Left ventricle myocardium inferior (tissue), 1 donor: ENCODE data around the gene AGAP1. TPM values are rescaled to one million over a fixed set of nuclear protein-coding genes. Genes with fewer than 3 reads are reported as not detected.
A peak's percentile ranks its signal among the peaks of the same experiment; 100 is the strongest.

Source experiments
- DNase-seq: peaks from one replicate; pipeline ENCODE4 v3.0.0-alpha.2; 2020
- H3K27ac ChIP-seq: fragments of 200-600 bp; replicated peaks from 2 replicates; pipeline ENCODE4 v1.8.0; 2021
- H3K27me3 ChIP-seq: fragments of 200-600 bp; 2 replicates; pipeline ENCODE4 v1.8.0; 2021; ENCODE audit warnings: low read depth
- H3K36me3 ChIP-seq: fragments of 200-600 bp; 2 replicates; pipeline ENCODE4 v1.8.0; 2021
- H3K4me1 ChIP-seq: fragments of 200-600 bp; 2 replicates; pipeline ENCODE4 v1.8.0; 2021
- H3K4me3 ChIP-seq: fragments of 200-600 bp; 2 replicates; pipeline ENCODE4 v1.8.0; 2021; ENCODE audit warnings: mild to moderate bottlenecking, moderate library complexity
- H3K9me3 ChIP-seq: fragments of 200-600 bp; replicated peaks from 2 replicates; pipeline ENCODE4 v1.8.0; 2021
- CTCF ChIP-seq: fragments of 200-600 bp; IDR thresholded peaks from 2 replicates; pipeline ENCODE4 v1.8.0; 2021; ENCODE audit warnings: antibody characterized with exemption, mild to moderate bottlenecking, borderline replicate concordance
- intact Hi-C: fragments of 100-400 bp; cut with micrococcal nuclease; formaldehyde crosslinking; loops from one replicate; pipeline ENCODE4 v1.11.0; 2022
- total RNA-seq: library from RNA; stranded (reverse); fragmentation: NEBNext Ultra II Directional; extraction: Animal tissue kit (Norgen Biotek cat#: 25700); gene quantifications from one replicate; pipeline ENCODE4 v1.2.1, GENCODE V29; 2021
- donor health status: DM: no; HTN: yes; CAD: no; lungs with severe emphysema.

The AGAP1 gene
- total RNA-seq, 1 donor from 2014 or later = 18.1 TPM

- H3K27ac ChIP-seq = no peak overlapping the region
- intact Hi-C loops = no loop called here
- no peaks in the 10 kb centered on the region for H3K9me3 ChIP-seq
- no peak for DNase-seq
- peaks cover 7% of the 10 kb centered on the region for H3K36me3 ChIP-seq
- H3K4me1 ChIP-seq = peaks cover 5% of the 10 kb centered on the region
- no peaks in the 10 kb centered on the region for H3K27me3 ChIP-seq
- H3K4me3 ChIP-seq = no peak overlapping the region
- TF ChIP-seq CTCF = no peak
These were observed 277.3 kb downstream of the AGAP1 start for GRCh38 chr2:235770909-235771820.

- Histone ChIP-seq H3K4me3 (no peak overlapping the region), H3K27ac (no peak overlapping the region), H3K36me3 (peaks cover 7% of the 10 kb centered on the region), H3K9me3 (no peaks in the 10 kb centered on the region), H3K27me3 (no peaks in the 10 kb centered on the region), H3K4me1 (peaks cover 5% of the 10 kb centered on the region)
- no peak for TF ChIP-seq CTCF
- no peak for DNase-seq
- intact Hi-C loops = no loop called here
These were observed 279.5 kb downstream of the AGAP1 start for GRCh38 chr2:235773188-235773928.

GRCh38 chr2:235774153-235774870, 280.5 kb downstream of the AGAP1 start:
- Histone ChIP-seq H3K27ac (no peak overlapping the region), H3K4me1 (peaks cover 1% of the 10 kb centered on the region), H3K4me3 (no peak overlapping the region), H3K36me3 (peaks cover 7% of the 10 kb centered on the region), H3K9me3 (no peaks in the 10 kb centered on the region), H3K27me3 (no peaks in the 10 kb centered on the region)
- no peak for DNase-seq
- TF ChIP-seq CTCF = no peak
- intact Hi-C loops = no loop called here

GRCh38 chr2:235776531-235776930, 282.7 kb downstream of the AGAP1 start:
- H3K9me3 ChIP-seq = no peaks in the 10 kb centered on the region
- no peaks in the 10 kb centered on the region for H3K4me1 ChIP-seq
- intact Hi-C loops = no loop called here
- no peak for TF ChIP-seq CTCF
- H3K27ac ChIP-seq = no peak overlapping the region
- no peak overlapping the region for H3K4me3 ChIP-seq
- no peaks in the 10 kb centered on the region for H3K27me3 ChIP-seq
- peaks cover 7% of the 10 kb centered on the region for H3K36me3 ChIP-seq
- no peak for DNase-seq

- Histone ChIP-seq H3K4me1 (no peaks in the 10 kb centered on the region), H3K9me3 (no peaks in the 10 kb centered on the region), H3K36me3 (no peaks in the 10 kb centered on the region), H3K4me3 (no peak overlapping the region), H3K27ac (no peak overlapping the region), H3K27me3 (no peaks in the 10 kb centered on the region)
- intact Hi-C loops = no loop called here
- DNase-seq = peak; percentile 62
- TF ChIP-seq CTCF = peak; percentile 89
These were observed 285.6 kb downstream of the AGAP1 start for GRCh38 chr2:235779444-235779896.
